ENCODE data around the gene GSAP.

DNA sequence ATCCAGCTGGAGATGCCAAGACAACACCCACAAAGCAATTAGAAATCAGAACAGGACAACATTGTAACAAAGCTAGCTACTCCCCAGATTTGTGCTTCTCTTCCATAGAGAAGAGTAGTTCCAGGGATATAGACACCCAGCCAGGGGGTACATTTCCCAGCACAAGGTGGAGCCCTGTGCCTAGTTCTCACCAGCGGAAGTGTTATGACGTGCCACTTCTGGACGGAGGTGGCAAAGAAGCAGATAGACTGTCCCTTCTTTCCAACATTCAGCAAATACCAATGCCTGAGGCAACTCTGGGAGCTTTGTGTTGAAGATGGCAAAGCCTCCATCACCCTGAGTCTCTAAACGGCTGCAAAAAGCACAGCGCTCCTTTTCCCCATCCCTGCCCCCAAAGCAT lies 23.4 kb upstream of the GSAP start:
- TF ChIP-seq POLR2A (IDR thresholded peaks at IDR 0.05; ENCODE audit: low read depth, low read length) = no peak
- TF ChIP-seq POLR2AphosphoS5 (IDR thresholded peaks at IDR 0.05; ENCODE audit: low read depth, low read length) = no peak
